ENCODE results near the gene CHMP3.
"Not testable (repeated sequence)": the region's sequence is repeated elsewhere in the genome, so short reads cannot be mapped to it uniquely, and the experiment has no call there.

Gene CHMP3

DNA sequence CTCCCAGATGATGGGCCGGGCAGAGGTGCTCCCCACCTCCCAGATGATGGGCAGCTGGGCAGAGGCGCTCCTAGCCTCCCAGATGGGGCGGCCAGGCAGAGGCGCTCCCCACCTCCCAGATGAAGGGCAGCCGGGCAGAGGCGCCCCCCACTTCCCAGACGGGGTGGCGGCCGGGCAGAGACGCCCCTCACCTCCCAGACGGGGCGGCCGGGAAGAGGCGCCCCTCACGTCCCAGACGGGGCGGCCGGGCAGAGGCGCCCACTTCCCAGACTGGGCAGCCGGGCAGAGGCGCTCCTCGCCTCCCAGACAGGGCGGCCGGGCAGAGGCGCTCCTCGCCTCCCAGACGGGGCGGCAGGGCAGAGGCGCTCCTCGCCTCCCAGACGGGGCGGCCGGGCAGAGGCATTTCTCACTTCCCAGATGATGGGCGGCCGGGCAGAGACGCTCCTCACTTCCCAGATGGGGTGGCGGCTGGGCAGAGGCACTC is 14.3 kb downstream of the CHMP3 start:
- FAIRE-seq: not testable (repeated sequence)

DNA sequence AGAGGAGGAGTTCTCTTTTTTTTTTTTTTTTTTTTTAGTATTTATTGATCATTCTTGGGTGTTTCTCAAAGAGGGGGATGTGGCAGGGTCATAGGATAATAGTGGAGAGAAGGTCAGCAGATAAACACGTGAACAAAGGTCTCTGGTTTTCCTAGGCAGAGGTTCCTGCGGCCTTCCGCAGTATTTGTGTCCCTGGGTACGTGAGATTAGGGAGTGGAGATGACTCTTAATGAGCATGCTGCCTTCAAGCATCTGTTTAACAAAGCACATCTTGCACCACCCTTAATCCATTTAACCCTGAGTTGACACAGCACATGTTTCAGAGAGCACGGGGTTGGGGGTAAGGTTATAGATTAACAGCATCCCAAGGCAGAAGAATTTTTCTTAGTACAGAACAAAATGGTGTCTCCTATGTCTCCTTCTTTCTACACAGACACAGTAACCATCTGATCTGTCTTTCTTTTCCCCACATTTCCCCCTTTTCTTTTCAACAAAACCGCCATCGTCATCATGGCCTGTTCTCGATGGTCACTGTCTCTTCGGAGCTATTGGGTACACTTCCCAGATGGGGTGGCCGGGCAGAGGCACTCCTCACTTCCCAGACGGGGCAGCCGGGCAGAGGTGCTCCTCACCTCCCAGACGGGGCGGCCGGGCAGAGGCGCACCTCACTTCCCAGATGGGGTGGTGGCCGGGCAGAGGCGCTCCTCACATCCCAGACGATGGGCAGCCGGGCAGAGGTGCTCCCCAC is 14.9 kb downstream of the CHMP3 start:
- FAIRE-seq: not testable (repeated sequence)

DNA sequence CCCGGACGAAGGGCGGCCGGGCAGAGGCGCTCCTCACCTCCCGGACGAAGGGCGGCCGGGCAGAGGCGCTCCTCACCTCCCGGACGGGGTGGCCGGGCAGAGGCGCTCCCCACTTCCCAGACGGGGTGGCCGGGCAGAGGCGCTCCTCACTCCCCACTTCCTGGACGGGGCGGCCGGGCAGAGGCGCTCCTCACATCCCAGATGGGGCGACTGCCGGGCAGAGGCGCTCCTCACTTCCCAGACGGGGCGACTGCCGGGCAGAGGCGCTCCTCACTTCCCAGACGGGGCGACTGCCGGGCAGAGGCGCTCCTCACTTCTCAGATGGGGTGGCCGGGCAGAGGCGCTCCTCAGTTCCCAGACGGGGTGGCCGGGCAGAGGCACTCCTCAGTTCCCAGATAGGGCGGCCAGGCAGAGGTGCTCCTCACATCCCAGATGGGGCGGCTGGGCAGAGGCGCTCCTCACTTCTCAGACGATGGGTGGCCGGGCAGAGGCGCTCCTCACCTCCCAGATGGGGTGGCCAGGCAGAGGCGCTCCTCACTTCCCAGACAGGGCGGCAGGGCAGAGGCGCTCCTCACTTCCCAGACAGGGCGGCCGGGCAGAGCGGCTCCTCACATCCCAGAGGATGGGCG is 17.8 kb downstream of the CHMP3 start:
- FAIRE-seq: not testable (repeated sequence)

DNA sequence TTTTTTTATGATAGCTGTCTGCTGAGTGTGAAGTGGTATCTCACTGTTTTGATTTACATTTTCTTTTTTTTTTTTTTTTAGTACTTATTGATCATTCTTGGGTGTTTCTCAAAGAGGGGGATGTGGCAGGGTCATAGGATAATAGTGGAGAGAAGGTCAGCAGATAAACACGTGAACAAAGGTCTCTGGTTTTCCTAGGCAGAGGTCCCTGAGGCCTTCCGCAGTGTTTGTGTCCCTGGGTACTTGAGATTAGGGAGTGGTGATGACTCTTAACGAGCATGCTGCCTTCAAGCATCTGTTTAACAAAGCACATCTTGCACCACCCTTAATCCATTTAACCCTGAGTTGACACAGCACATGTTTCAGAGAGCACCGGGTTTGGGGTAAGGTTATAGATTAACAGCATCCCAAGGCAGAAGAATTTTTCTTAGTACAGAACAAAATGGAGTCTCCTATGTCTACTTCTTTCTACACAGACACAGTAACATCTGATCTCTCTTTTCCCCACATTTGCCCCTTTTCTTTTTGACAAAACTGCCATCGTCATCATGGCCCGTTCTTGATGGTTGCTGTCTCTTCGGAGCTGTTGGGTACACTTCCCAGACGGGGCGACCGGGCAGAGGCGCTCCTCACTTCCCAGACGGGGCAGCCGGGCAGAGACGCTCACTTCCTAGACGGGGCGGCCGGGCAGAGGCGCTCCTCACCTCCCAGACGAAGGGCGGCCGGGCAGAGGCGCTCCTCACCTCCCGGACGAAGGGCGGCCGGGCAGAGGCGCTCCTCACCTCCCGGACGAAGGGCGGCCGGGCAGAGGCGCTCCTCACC is 18.8 kb downstream of the CHMP3 start:
- not testable (repeated sequence) for FAIRE-seq

- FAIRE-seq: no peak
These were observed 19.4 kb downstream of the CHMP3 start for GRCh38 chr2:86543793-86544192.

- no peak for FAIRE-seq
These were observed 19.9 kb downstream of the CHMP3 start for GRCh38 chr2:86543335-86543734.

GRCh38 chr2:86542814-86543213 is 20.4 kb downstream of the CHMP3 start:
- FAIRE-seq: no peak

DNA sequence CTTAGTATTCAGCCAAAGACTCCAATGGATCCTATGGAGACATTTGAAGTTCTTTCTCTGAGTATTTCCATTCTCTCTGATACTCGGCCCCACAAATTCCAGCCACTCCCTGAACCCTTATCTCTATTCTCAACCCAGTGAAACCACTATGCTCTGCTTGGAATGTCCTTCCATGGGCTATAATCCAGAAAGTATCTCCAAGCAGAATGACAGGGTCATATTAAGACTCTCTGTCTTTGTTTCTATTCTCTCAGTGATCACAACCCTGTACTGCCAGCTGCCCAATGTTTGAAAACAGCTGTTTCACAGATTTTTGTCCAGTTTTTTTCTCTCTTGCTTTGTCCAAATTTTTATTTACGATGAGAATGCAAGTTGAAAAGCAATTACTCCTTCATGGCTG is 21.9 kb downstream of the CHMP3 start:
- FAIRE-seq: no peak

DNA sequence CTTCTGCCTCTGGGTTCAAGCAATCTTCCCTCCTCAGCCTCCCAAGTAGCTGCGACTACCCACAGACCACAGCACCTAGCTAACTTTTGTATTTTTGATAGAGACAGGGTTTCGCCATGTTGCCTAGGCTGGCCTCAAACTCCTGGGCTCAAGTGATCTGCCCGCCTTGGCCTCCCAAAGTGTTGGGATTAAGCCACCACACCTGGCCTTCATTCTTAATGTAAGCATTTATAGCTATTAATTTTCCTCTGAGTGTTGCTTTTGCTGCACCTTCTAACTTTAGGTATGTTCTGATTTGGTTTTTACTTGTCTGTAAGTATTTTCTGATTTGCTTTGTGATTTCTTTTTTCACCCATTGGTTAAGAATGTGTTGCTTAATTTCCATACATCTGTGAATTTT is 29.7 kb downstream of the CHMP3 start:
- FAIRE-seq: no peak

DNA sequence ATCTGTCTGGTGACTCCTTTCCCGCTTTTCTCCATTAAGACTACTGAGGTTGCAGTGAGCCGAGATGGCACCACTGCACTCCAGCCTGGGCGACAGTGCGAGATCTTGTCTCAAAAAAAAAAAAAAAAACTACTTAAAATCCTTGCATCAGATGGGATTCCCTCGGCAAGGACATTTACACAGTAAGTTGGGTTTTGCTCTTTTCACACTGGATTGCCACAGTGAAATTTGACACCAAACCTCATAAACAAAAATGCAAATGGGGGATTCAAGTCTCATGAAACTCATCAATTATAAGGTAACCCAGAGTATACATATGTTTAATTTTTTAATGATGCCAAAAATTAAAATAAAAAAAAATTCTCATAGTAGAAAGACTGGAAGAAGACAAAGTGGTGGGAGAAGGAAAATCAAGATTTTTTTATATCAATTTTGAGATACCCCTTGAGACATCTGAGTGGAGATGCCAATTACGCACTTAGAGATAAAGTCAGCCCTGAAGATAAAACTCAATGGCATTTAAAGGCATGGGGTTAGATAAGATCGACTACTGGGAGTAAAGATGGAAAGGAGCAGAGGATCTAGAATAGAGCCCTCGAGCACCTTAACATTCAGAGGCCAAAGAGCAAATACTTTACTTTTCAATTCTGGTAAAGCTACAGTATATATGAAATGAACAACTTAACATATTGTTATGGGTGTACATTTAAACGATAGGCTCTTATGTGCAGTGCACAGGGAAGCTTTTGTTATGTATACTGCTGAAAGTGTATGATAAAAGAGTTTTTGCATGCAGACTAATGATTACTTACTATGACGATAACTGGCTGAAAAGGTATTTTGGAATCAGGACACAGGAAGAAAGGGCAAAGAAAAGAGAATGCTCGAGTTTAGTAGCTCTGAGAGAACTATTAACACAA is 37.6 kb downstream of the CHMP3 start:
- no peak for FAIRE-seq

DNA sequence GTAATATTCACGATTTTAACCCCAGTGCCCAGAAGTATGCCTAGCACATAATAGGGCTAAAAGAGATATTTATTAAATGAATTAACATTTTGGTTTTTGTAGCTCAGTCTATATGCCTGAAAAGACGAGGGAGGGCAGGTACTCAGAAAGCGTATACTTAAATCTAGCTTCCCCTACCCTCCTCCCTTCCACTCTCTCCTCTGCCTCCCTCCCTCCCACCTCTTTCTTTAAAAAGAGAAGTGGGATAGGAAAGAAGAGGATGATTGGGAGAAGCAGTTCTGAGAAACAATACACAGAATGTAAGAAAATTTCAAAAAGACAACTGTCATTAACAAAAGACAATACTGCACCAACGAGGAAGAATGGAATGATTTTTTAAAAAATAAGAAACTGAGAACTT is 39.8 kb downstream of the CHMP3 start:
- FAIRE-seq: no peak

DNA sequence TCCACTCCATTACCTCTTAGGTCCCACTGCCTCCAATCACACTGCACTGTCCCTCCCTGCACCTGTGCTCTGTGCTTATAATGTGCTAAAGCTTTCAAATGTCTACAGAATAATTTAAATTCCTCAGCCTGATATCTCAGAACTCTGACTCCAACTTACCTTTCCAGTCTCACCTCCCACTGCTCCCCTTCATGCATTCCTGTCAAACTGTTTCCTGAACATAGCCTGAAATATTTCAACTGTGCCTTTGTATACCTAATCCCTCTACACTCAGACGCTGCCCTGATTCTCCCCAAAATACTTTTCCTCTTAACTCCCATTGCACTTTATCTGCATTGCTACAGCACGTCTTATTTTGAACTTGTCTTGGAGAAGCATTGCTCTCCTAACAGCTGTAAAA is 40.5 kb downstream of the CHMP3 start:
- FAIRE-seq: no peak

DNA sequence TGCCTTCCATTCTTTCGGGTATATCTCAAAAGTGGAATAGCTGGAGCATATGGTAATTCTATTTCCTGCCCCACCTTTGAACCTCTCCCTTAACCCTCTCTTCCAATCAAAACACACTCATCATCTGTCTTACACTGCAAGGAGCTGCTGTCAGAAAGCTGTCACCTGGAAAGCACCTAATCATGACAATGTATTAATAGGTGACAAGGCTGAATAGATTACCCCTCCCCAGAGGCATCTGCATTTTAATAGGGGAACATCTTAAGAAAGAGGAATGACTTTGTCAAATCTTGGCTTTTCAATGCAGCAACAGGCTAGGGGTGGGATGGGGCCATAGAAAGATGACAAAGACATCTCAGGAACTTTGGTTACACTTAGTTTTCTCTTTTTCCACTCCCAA is 41.3 kb downstream of the CHMP3 start:
- FAIRE-seq: no peak

GRCh38 chr2:86520153-86520552 is 43.1 kb downstream of the CHMP3 start:
- no peak for FAIRE-seq

DNA sequence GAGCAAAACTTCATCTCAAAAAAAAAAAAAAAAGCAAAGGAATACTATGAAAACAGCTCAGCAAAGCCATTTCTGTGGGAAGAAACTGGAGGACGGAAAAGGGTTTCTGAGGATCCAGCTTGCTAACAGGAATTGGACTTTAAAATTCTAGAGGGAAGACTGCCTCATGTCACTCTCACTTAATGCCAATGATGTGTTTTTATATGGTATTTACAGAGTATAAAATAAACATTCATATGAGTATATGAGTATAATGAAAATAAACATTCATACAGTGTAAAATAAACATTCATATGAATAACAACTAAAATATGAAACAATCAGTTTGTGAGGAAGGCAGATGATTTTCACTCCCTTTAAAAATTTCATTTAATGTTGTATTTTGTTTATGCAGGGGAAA is 43.9 kb downstream of the CHMP3 start:
- no peak for FAIRE-seq

GRCh38 chr2:86518481-86518880 is 44.8 kb downstream of the CHMP3 start:
- FAIRE-seq: no peak

GRCh38 chr2:86513948-86514660 is 49.1 kb downstream of the CHMP3 start:
- no peak for FAIRE-seq

- no peak for FAIRE-seq
These were observed 50.4 kb downstream of the CHMP3 start for GRCh38 chr2:86512892-86513291.

DNA sequence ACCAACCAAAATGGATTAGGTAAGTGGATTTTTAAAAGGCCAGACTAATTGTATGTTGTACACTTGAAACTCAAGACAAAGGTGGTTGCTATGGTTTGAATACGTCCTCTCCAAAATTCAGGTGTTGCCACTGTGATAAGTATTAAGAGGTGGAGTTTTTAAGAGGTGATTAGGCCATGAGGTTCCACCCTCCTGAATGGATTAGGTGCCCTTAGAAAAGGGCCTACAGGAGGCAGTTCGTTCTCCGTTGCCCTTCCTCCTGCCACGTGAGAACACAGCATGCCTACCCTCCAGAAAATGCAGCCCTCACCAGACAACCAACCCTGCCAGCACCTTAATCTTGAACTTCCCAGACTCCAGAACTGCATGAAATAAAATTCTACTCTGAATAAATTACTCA is 51.2 kb downstream of the CHMP3 start:
- no peak for FAIRE-seq

DNA sequence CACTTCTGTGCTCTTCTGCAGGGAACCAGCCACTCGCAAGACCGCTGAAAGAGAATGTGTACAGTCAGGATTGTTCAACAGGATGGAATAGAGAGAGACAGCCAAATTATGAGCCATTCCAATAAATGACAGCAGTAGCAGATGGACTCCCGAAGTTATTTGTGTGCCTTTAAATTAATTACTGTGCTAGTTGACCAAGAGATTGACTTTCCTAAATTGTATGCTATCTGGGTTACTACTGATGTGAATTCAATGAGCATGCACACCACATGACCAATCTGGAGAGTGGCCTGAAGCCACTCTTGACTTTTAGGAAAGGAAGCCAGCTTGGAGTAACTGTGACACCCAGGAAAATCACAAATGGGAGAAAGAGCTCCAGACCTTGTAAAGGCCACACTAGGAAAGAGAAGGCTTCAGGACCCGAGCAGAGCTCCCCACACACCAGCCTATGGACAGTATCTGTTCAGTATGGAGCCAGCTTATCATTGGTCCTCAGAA is 52.8 kb downstream of the CHMP3 start:
- no peak for FAIRE-seq

DNA sequence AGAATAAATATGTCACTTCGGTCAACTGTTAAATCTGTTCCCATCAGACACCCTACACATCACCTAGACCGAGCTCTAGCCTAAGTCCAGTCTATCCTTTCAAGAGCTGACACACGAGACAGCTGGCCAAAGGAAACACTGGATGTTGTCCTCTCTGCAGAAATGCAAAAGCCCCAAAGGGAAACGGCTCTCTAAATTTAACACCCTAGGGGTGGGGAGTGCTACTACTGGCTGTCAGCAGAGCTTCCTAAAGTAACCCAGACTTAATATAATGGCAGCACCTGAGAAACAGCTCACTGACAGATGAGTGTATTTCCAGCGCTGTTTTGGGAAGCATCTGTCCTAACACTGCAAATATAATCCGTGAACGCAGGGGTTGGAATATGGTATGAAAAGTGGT is 55.6 kb downstream of the CHMP3 start:
- FAIRE-seq: no peak
